22Rv1 (cell line): ENCODE data around the gene SLC12A1.

ENCODE experiments used
- H3K27ac ChIP-seq: fragments of 450-650 bp; 2 replicates; pipeline ENCODE4 v1.5.1; 2017
- CTCF ChIP-seq: fragments of 450-650 bp; IDR thresholded peaks from 2 replicates; pipeline ENCODE4 v1.5.1; 2017; ENCODE audit warnings: mild to moderate bottlenecking
- ZFX ChIP-seq: fragments of 450-650 bp; IDR thresholded peaks from 2 replicates; pipeline ENCODE4 v1.6.1; 2017; ENCODE audit warnings: antibody characterized with exemption, borderline replicate concordance

The SLC12A1 gene

GRCh38 chr15:48233246-48233645, 27.1 kb downstream of the SLC12A1 start:
- H3K27ac ChIP-seq = no peak overlapping the region
- TF ChIP-seq CTCF = no peak
- TF ChIP-seq ZFX = no peak

GRCh38 chr15:48239334-48239733, 33.2 kb downstream of the SLC12A1 start:
- no peak overlapping the region for H3K27ac ChIP-seq
- TF ChIP-seq ZFX (no peak), CTCF (no peak)

- TF ChIP-seq ZFX = no peak
- TF ChIP-seq CTCF = no peak
- no peak overlapping the region for H3K27ac ChIP-seq
Observed at GRCh38 chr15:48242015-48242414, 35.9 kb downstream of the SLC12A1 start.

- TF ChIP-seq CTCF (no peak), ZFX (no peak)
- H3K27ac ChIP-seq = no peak overlapping the region
Observed at GRCh38 chr15:48242535-48242934, 36.4 kb downstream of the SLC12A1 start.

GRCh38 chr15:48244921-48245320, 38.8 kb downstream of the SLC12A1 start:
- TF ChIP-seq ZFX (no peak), CTCF (no peak)

GRCh38 chr15:48248414-48248813, 42.3 kb downstream of the SLC12A1 start:
- no peak overlapping the region for H3K27ac ChIP-seq
- TF ChIP-seq ZFX (no peak), CTCF (no peak)

More at GRCh38 chr15:48244921-48245320, 38.8 kb downstream of the SLC12A1 start:
- no peak overlapping the region for H3K27ac ChIP-seq

- H3K27ac ChIP-seq = no peak overlapping the region
- TF ChIP-seq ZFX (no peak), CTCF (peak; percentile 76)
Observed at GRCh38 chr15:48250640-48251076, 44.6 kb downstream of the SLC12A1 start.
